ENCODE measurements around the gene ZFR. TPM values are rescaled to one million over a fixed set of nuclear protein-coding genes. Genes with fewer than 3 reads are reported as not detected.

The ZFR gene
- total and polyA plus RNA-seq, 9 of the 15 experiments (the other 6 are each of a cell fraction or from before 2014, with no cell fraction given): 35.5 to 108 (median 71.1) TPM

DNA sequence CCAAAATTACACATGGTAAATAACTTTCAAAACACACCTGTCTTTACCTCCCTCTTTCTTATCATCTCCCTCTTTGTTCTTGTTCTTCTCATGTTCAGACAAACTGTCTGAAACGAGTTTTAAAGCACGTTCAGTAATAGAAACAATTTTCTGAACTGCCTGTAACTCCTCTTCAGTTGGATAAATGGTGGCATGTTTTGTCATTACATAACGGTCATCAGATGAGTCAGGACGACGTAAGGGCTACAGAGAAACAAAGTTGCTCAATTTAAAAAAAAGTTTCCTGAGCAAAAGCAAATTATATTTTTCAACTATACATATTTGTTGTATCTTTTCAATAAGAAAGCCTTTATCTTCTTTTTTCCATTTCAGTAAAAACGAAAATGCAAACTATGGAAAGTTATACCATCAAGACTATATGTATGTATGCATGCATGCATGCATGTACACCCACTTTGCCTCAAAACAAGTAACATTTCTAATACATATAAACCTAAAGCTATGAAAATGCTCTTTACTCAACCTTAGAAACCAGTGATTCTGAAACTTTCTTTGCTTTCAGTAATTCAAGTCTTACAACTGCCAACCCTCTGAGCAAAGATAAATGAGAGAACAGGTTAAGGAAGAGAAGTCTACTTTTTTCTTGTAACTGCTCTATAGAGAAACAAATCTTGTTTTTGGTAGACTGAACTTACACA, 56.0 kb downstream of the ZFR start:
- intact Hi-C loops (cut with micrococcal nuclease) (no loop called here), in situ Hi-C loops (cut with MboI) (no loop called here)
- no peaks in the 10 kb centered on the region for H4K20me1 ChIP-seq (replicated peaks; ENCODE audit: control insufficient read depth, insufficient read depth, low read length)
- no peaks in the 10 kb centered on the region for H3K79me2 ChIP-seq (ENCODE audit: control insufficient read depth, insufficient read depth, low read length)
- ChIA-PET CTCF (ENCODE audit: low intra/inter-chr PET ratio) (no interaction called here), POLR2A (interaction anchor here (1.1 to 1.2 kb wide), 2 partner anchors 9 to 12 kb away, joined by 3 read pairs; no protein-coding TSS in a partner anchor)
- no peak overlapping the region for H3K27ac ChIP-seq (ENCODE audit: extremely low read depth, low read depth, low read length)
- peaks cover 91% of the 10 kb centered on the region for H3K36me3 ChIP-seq (ENCODE audit: control insufficient read depth, insufficient read depth, low read length)
- H3K4me3 ChIP-seq: no peak overlapping the region
- H3K9me1 ChIP-seq (ENCODE audit: control insufficient read depth, insufficient read depth, low read length): no peaks in the 10 kb centered on the region
- 68% methylated on average over 6 of the region's 6 CpGs for WGBS (ENCODE audit: insufficient coverage, low coverage, missing lambda C conversion rate)
- no peak overlapping the region for H3K4me2 ChIP-seq (ENCODE audit: insufficient read depth, low read length)
- peaks cover 0 to 8% of the 10 kb centered on the region in 2 experiments; a peak in 2 of 5 replicates for H3K4me1 ChIP-seq (replicated peaks in 1 of 2; ENCODE audit: control insufficient read depth in 2 of 2, insufficient read depth in 2 of 2, low read length in 2 of 2)
- no peak for DNase-seq (ENCODE audit: extremely low read depth in 1 of 4, low spot score in 3 of 4)
- H3K9me3 ChIP-seq (replicated peaks; ENCODE audit: control insufficient read depth, insufficient read depth, low read depth, low read length): no peaks in the 10 kb centered on the region
- no peak overlapping the region for H2AFZ ChIP-seq (ENCODE audit: low read depth, low read length)
- no peaks in the 10 kb centered on the region for H3K27me3 ChIP-seq (ENCODE audit: control insufficient read depth in 2 of 2, insufficient read depth in 2 of 2, low read length in 2 of 2)
- no peak for ATAC-seq
- no TSS peak for BruUV-seq (replicated peaks)
- FAIRE-seq: no peak
- no peak overlapping the region for H3K9ac ChIP-seq (ENCODE audit: insufficient read depth in 1 of 2, low read depth in 2 of 2, low read length in 2 of 2)
- TF ChIP-seq FOSL1 (tag; conservative IDR thresholded peaks at IDR 0.05) (peak; percentile 48; the same call in 1 of the 2 replicates), CEBPG (CRISPR knock-in tag; IDR thresholded peaks at IDR 0.05) (no peak), CEBPG (tag; conservative IDR thresholded peaks at IDR 0.05 in 1 of 2, IDR thresholded peaks at IDR 0.05 in 1 of 2) (peak in 1 of 2 experiments; percentile 45; a peak in 1 of 4 replicates)
- TF ChIP-seq, protein P1, sequence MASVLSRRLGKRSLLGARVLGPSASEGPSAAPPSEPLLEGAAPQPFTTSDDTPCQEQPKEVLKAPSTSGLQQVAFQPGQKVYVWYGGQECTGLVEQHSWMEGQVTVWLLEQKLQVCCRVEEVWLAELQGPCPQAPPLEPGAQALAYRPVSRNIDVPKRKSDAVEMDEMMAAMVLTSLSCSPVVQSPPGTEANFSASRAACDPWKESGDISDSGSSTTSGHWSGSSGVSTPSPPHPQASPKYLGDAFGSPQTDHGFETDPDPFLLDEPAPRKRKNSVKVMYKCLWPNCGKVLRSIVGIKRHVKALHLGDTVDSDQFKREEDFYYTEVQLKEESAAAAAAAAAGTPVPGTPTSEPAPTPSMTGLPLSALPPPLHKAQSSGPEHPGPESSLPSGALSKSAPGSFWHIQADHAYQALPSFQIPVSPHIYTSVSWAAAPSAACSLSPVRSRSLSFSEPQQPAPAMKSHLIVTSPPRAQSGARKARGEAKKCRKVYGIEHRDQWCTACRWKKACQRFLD (CRISPR knock-in tag; IDR thresholded peaks at IDR 0.05): no peak
- TF ChIP-seq, protein P2, sequence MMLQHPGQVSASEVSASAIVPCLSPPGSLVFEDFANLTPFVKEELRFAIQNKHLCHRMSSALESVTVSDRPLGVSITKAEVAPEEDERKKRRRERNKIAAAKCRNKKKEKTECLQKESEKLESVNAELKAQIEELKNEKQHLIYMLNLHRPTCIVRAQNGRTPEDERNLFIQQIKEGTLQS (IDR thresholded peaks at IDR 0.05): peak; percentile 29; the same call in 1 of the 2 replicates
- TF ChIP-seq, protein P2 (CRISPR knock-in tag; conservative IDR thresholded peaks at IDR 0.05): no peak
- TF ChIP-seq, protein P3, sequence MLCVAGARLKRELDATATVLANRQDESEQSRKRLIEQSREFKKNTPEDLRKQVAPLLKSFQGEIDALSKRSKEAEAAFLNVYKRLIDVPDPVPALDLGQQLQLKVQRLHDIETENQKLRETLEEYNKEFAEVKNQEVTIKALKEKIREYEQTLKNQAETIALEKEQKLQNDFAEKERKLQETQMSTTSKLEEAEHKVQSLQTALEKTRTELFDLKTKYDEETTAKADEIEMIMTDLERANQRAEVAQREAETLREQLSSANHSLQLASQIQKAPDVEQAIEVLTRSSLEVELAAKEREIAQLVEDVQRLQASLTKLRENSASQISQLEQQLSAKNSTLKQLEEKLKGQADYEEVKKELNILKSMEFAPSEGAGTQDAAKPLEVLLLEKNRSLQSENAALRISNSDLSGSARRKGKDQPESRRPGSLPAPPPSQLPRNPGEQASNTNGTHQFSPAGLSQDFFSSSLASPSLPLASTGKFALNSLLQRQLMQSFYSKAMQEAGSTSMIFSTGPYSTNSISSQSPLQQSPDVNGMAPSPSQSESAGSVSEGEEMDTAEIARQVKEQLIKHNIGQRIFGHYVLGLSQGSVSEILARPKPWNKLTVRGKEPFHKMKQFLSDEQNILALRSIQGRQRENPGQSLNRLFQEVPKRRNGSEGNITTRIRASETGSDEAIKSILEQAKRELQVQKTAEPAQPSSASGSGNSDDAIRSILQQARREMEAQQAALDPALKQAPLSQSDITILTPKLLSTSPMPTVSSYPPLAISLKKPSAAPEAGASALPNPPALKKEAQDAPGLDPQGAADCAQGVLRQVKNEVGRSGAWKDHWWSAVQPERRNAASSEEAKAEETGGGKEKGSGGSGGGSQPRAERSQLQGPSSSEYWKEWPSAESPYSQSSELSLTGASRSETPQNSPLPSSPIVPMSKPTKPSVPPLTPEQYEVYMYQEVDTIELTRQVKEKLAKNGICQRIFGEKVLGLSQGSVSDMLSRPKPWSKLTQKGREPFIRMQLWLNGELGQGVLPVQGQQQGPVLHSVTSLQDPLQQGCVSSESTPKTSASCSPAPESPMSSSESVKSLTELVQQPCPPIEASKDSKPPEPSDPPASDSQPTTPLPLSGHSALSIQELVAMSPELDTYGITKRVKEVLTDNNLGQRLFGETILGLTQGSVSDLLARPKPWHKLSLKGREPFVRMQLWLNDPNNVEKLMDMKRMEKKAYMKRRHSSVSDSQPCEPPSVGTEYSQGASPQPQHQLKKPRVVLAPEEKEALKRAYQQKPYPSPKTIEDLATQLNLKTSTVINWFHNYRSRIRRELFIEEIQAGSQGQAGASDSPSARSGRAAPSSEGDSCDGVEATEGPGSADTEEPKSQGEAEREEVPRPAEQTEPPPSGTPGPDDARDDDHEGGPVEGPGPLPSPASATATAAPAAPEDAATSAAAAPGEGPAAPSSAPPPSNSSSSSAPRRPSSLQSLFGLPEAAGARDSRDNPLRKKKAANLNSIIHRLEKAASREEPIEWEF (CRISPR knock-in tag; IDR thresholded peaks at IDR 0.05): no peak
